ENCODE measurements around the gene FGD4.

- TF ChIP-seq POLR2AphosphoS5 (IDR thresholded peaks at IDR 0.05; ENCODE audit: borderline replicate concordance, low read depth, low read length) (no peak), EZH2 (IDR thresholded peaks at IDR 0.05) (no peak)
Observed at GRCh38 chr12:32544893-32545292, 145.5 kb downstream of the FGD4 start.
